ENCODE measurements around the gene LSP1. TPM values are rescaled to one million over a fixed set of nuclear protein-coding genes. Genes with fewer than 3 reads are reported as not detected.
"Not testable (repeated sequence)": the region's sequence is repeated elsewhere in the genome, so short reads cannot be mapped to it uniquely, and the experiment has no call there.

Gene LSP1
- total RNA-seq, 1 donor from 2014 or later, result 303 TPM

GRCh38 chr11:1939006-1939625, 86.2 kb downstream of the LSP1 start:
- intact Hi-C loops (cut with micrococcal nuclease), result loop anchor here (1.0 kb wide), 1 partner anchor 45 kb away; no protein-coding TSS in a partner anchor
- DNase-seq, result peak; percentile 55
- no peaks in the 10 kb centered on the region for H3K27me3 Mint-ChIP-seq

GRCh38 chr11:1939788-1940187, 86.9 kb downstream of the LSP1 start:
- H3K9me3 Mint-ChIP-seq; H3K4me1 Mint-ChIP-seq; H3K36me3 Mint-ChIP-seq (ENCODE audit: low read depth); H3K27me3 Mint-ChIP-seq; H3K4me3 Mint-ChIP-seq: not testable (repeated sequence)
- H3K27ac Mint-ChIP-seq, result peak overlapping the region; percentile 59
- DNase-seq, result peak; percentile 40
- intact Hi-C loops (cut with micrococcal nuclease), result loop anchor here (1.0 kb wide), 1 partner anchor 45 kb away; no protein-coding TSS in a partner anchor

More at GRCh38 chr11:1939006-1939625, 86.2 kb downstream of the LSP1 start:
- Mint-ChIP-seq H3K36me3 (ENCODE audit: low read depth) (no peaks in the 10 kb centered on the region), H3K4me1 (peaks cover 5% of the 10 kb centered on the region), H3K9me3 (no peaks in the 10 kb centered on the region), H3K27ac (no peak overlapping the region), H3K4me3 (no peak overlapping the region)

Other genes starting within 250 kb of the LSP1 start
- not detected in 2 replicates for gene KRTAP5-3, start 244.6 kb upstream of the LSP1 start, total RNA-seq
- not detected in 2 replicates for gene KRTAP5-4, start 230.9 kb upstream of the LSP1 start, total RNA-seq
- gene KRTAP5-5, start 223.3 kb upstream of the LSP1 start, total RNA-seq, result not detected in 2 replicates
- gene KRTAP5-6, start 155.9 kb upstream of the LSP1 start, total RNA-seq, result not detected in 2 replicates
- 0.12 and 0.14 TPM in 2 replicates for gene IFITM10, start 102.5 kb upstream of the LSP1 start, total RNA-seq
- 59.8 and 66.1 TPM in 2 replicates for gene CTSD, start 89.2 kb upstream of the LSP1 start, total RNA-seq
- gene SYT8, start 18.1 kb upstream of the LSP1 start, total RNA-seq, result not detected in 2 replicates
- gene TNNI2, start 14.1 kb upstream of the LSP1 start, total RNA-seq, result not detected in 2 replicates
- gene PRR33, start 38.8 kb downstream of the LSP1 start, total RNA-seq, result not detected in 2 replicates
- gene TNNT3, start 66.6 kb downstream of the LSP1 start, total RNA-seq, result 1.1 and 1.2 TPM in 2 replicates
- 77.1 and 78.1 TPM in 2 replicates for gene MRPL23, start 94.2 kb downstream of the LSP1 start, total RNA-seq
- not detected in 2 replicates for gene H19, start 144.8 kb downstream of the LSP1 start, total RNA-seq